ENCODE data around the gene ILF2.

ILF2 gene

DNA sequence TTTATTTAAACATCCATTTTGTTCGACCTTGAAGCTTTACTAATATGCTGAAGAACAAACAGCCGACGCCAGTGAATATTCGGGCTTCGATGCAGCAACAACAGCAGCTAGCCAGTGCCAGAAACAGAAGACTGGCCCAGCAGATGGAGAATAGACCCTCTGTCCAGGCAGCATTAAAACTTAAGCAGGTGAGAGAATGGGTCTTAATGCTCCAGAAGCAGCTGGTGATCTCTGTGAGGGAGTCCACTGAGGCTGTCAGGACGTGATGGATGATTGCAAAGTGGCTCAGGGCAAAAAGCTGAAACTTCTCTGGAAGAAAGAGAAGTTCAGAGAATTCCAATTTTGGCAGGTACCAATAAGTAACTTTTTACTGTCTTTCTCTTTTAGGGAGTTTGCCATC, 32.5 kb downstream of the ILF2 start:
- peaks cover 31% of the 10 kb centered on the region for H3K36me3 ChIP-seq (ENCODE audit: control insufficient read depth, insufficient read depth, low read length)
- H2BK5ac ChIP-seq (ENCODE audit: low read length) = no peak overlapping the region
- no peak overlapping the region for H3K23ac ChIP-seq (ENCODE audit: low read length)
- no peak overlapping the region for H4K5ac ChIP-seq (ENCODE audit: low read length)
- no peak overlapping the region for H3K27ac ChIP-seq (ENCODE audit: low read depth, low read length)
- peaks cover 31% of the 10 kb centered on the region for H3K79me2 ChIP-seq (ENCODE audit: control insufficient read depth, insufficient read depth, low read length)
- WGBS (ENCODE audit: extremely low coverage, insufficient coverage, low lambda C conversion rate) = no CpG with 5 or more reads among the region's 6 CpGs
- H2BK120ac ChIP-seq (ENCODE audit: low read depth, low read length) = no peak overlapping the region
- no peak overlapping the region for H2AK5ac ChIP-seq (ENCODE audit: low read length)
- no peaks in the 10 kb centered on the region for H3K27me3 ChIP-seq (ENCODE audit: insufficient read depth, low read length, poor library complexity)
- peaks cover 24% of the 10 kb centered on the region for H3K79me1 ChIP-seq (ENCODE audit: low read length)
- H3K9ac ChIP-seq (ENCODE audit: low read length) = no peak overlapping the region
- no peak overlapping the region for H3K4me2 ChIP-seq (ENCODE audit: low read length)
- no peak overlapping the region for H2BK15ac ChIP-seq (replicated peaks; ENCODE audit: low read depth)
- no peak overlapping the region for H3K4ac ChIP-seq (ENCODE audit: low read depth, low read length)
- no peak for DNase-seq
- H4K8ac ChIP-seq (ENCODE audit: low read depth, low read length) = no peak overlapping the region
- no peak overlapping the region for H3K4me3 ChIP-seq (ENCODE audit: low read length)
- no peak overlapping the region for H3K18ac ChIP-seq (ENCODE audit: low read length)
- no peak overlapping the region for H3K56ac ChIP-seq (ENCODE audit: low read length)
- no peaks in the 10 kb centered on the region for H3K4me1 ChIP-seq (ENCODE audit: control insufficient read depth, low read depth, low read length)

DNA sequence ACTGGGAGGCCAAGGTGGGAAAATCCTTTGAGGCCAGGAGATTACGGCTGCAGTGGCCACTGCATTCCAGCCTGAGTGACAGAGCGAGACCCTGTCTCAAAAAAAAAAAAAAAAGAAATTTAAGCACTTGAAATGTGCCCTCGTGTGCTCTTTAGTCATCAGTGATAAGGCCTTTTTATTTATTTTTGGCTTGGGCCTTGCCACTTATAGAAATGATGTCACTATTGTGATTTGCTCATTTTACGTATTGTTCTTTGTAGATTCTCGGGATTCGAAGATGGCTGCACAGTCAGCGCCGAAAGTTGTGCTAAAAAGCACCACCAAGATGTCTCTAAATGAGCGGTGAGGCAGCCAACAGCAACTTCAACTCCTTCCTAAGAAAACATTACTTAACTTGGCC, 34.5 kb downstream of the ILF2 start:
- no peaks in the 10 kb centered on the region for H3K4me1 ChIP-seq (ENCODE audit: control insufficient read depth, low read depth, low read length)
- no peaks in the 10 kb centered on the region for H3K27me3 ChIP-seq (ENCODE audit: insufficient read depth, low read length, poor library complexity)
- H3K4me2 ChIP-seq (ENCODE audit: low read length) = no peak overlapping the region
- no peak overlapping the region for H3K18ac ChIP-seq (ENCODE audit: low read length)
- no peak overlapping the region for H3K4ac ChIP-seq (ENCODE audit: low read depth, low read length)
- H3K27ac ChIP-seq (ENCODE audit: low read depth, low read length) = no peak overlapping the region
- peaks cover 17% of the 10 kb centered on the region for H3K79me1 ChIP-seq (ENCODE audit: low read length)
- no peak overlapping the region for H3K23ac ChIP-seq (ENCODE audit: low read length)
- peaks cover 21% of the 10 kb centered on the region for H3K36me3 ChIP-seq (ENCODE audit: control insufficient read depth, insufficient read depth, low read length)
- no peak overlapping the region for H2AK5ac ChIP-seq (ENCODE audit: low read length)
- H2BK120ac ChIP-seq (ENCODE audit: low read depth, low read length) = no peak overlapping the region
- no peak overlapping the region for H3K56ac ChIP-seq (ENCODE audit: low read length)
- no CpG with 5 or more reads among the region's 9 CpGs for WGBS (ENCODE audit: extremely low coverage, insufficient coverage, low lambda C conversion rate)
- H3K9ac ChIP-seq (ENCODE audit: low read length) = no peak overlapping the region
- H3K4me3 ChIP-seq (ENCODE audit: low read length) = no peak overlapping the region
- no peak overlapping the region for H4K8ac ChIP-seq (ENCODE audit: low read depth, low read length)
- no peak for DNase-seq
- no peak overlapping the region for H2BK5ac ChIP-seq (ENCODE audit: low read length)
- H4K5ac ChIP-seq (ENCODE audit: low read length) = no peak overlapping the region
- H3K79me2 ChIP-seq (ENCODE audit: control insufficient read depth, insufficient read depth, low read length) = peaks cover 31% of the 10 kb centered on the region
- no peak overlapping the region for H2BK15ac ChIP-seq (replicated peaks; ENCODE audit: low read depth)

DNA sequence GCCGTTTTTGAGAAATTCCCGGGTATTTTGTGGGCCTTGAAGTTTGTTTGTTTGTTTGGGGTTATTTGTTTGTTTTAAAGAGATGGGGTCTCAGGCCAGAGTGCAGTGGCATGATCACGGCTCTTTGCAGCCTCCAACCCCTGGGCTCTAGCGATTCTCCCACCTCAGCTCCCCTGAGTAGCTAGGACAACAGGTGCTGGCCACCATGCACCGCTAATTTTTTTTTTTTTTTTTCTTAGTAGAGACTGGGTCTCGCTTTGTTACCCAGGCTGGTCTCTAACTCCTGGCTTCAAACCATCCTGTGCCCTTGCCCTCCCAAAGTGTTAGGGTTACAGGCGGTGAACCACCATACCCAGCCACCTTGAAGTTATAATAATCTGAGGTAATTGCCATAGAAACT, 34.9 kb downstream of the ILF2 start:
- no CpG with 5 or more reads among the region's 7 CpGs for WGBS (ENCODE audit: extremely low coverage, insufficient coverage, low lambda C conversion rate)
- H3K27ac ChIP-seq (ENCODE audit: low read depth, low read length) = no peak overlapping the region
- peaks cover 17% of the 10 kb centered on the region for H3K36me3 ChIP-seq (ENCODE audit: control insufficient read depth, insufficient read depth, low read length)
- H2AK5ac ChIP-seq (ENCODE audit: low read length) = no peak overlapping the region
- no peak overlapping the region for H2BK5ac ChIP-seq (ENCODE audit: low read length)
- no peak overlapping the region for H4K5ac ChIP-seq (ENCODE audit: low read length)
- H3K27me3 ChIP-seq (ENCODE audit: insufficient read depth, low read length, poor library complexity) = no peaks in the 10 kb centered on the region
- no peak overlapping the region for H3K4me2 ChIP-seq (ENCODE audit: low read length)
- no peaks in the 10 kb centered on the region for H3K4me1 ChIP-seq (ENCODE audit: control insufficient read depth, low read depth, low read length)
- no peak overlapping the region for H3K23ac ChIP-seq (ENCODE audit: low read length)
- no peak overlapping the region for H3K9ac ChIP-seq (ENCODE audit: low read length)
- H4K8ac ChIP-seq (ENCODE audit: low read depth, low read length) = no peak overlapping the region
- no peak overlapping the region for H2BK15ac ChIP-seq (replicated peaks; ENCODE audit: low read depth)
- H2BK120ac ChIP-seq (ENCODE audit: low read depth, low read length) = no peak overlapping the region
- H3K4me3 ChIP-seq (ENCODE audit: low read length) = no peak overlapping the region
- H3K56ac ChIP-seq (ENCODE audit: low read length) = peak overlapping the region; percentile 40
- H3K79me2 ChIP-seq (ENCODE audit: control insufficient read depth, insufficient read depth, low read length) = peaks cover 31% of the 10 kb centered on the region
- H3K18ac ChIP-seq (ENCODE audit: low read length) = no peak overlapping the region
- no peak for DNase-seq
- peaks cover 15% of the 10 kb centered on the region for H3K79me1 ChIP-seq (ENCODE audit: low read length)
- no peak overlapping the region for H3K4ac ChIP-seq (ENCODE audit: low read depth, low read length)

- Histone ChIP-seq H3K23ac (ENCODE audit: low read length) (peak within 1 kb of the TSS; percentile 97), H3K4me1 (ENCODE audit: control insufficient read depth, low read depth, low read length) (no peaks in the 10 kb centered on the region), H2BK5ac (ENCODE audit: low read length) (peak within 1 kb of the TSS; percentile 98), H3K4me2 (ENCODE audit: low read length) (peak within 1 kb of the TSS; percentile 45), H2AK5ac (ENCODE audit: low read length) (no peak within 1 kb of the TSS), H4K8ac (ENCODE audit: low read depth, low read length) (peak within 1 kb of the TSS; percentile 88), H2BK120ac (ENCODE audit: low read depth, low read length) (peak within 1 kb of the TSS; percentile 50), H3K18ac (ENCODE audit: low read length) (peak within 1 kb of the TSS; percentile 91), H3K36me3 (ENCODE audit: control insufficient read depth, insufficient read depth, low read length) (peaks cover 12% of the 10 kb centered on the region), H4K5ac (ENCODE audit: low read length) (peak within 1 kb of the TSS; percentile 44), H3K27me3 (ENCODE audit: insufficient read depth, low read length, poor library complexity) (no peaks in the 10 kb centered on the region), H2BK15ac (replicated peaks; ENCODE audit: low read depth) (no peak within 1 kb of the TSS), H3K4ac (ENCODE audit: low read depth, low read length) (peak within 1 kb of the TSS; percentile 94), H3K79me1 (ENCODE audit: low read length) (peaks cover 12% of the 10 kb centered on the region), H3K56ac (ENCODE audit: low read length) (peak within 1 kb of the TSS; percentile 99), H3K9ac (ENCODE audit: low read length) (peak within 1 kb of the TSS; percentile 99), H3K79me2 (ENCODE audit: control insufficient read depth, insufficient read depth, low read length) (peaks cover 31% of the 10 kb centered on the region), H3K4me3 (ENCODE audit: low read length) (peak within 1 kb of the TSS; percentile 92), H3K27ac (ENCODE audit: low read depth, low read length) (peak within 1 kb of the TSS; percentile 100)
- peak; percentile 99 for DNase-seq
- WGBS (ENCODE audit: extremely low coverage, insufficient coverage, low lambda C conversion rate) = no CpG with 5 or more reads among the region's 65 CpGs
These were observed 36.8 kb downstream of the ILF2 start, which contains the start of gene CHTOP for GRCh38 chr1:153633754-153634665. CHTOP (plus strand) TSS chr1:153634066; CDS start chr1:153636589, 2,523 bp downstream.

DNA sequence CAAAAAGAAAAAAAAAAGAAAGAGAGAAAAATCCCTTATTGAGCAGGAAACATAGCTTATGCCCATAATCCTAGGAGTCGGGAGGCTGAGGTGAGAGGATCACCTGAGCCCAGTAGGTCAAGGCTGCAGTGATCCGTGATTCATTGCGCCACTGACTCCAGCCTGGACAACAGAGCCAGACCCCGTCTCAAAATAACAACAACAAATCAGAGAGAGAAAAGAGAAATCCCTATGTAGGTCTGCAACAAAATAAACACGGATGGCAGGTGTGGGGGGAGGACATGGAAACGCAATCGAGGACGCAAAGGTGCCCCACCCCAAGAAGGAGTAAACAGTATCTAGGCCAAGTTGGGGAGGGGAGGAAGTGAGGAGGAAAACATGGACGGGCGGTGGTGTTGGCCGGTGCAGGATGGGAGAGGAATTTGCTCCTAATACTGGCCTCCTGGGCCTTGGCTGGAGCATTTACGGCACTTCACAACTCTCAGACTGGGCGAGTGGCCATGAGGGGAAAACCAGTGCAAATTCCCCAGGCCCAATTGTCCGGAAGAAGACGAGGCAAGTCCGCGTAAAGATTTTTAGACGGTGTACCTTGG, 37.5 kb downstream of the ILF2 start:
- Histone ChIP-seq H4K5ac (ENCODE audit: low read length) (peak overlapping the region; percentile 44), H3K4me1 (ENCODE audit: control insufficient read depth, low read depth, low read length) (no peaks in the 10 kb centered on the region), H3K23ac (ENCODE audit: low read length) (no peak overlapping the region), H2BK5ac (ENCODE audit: low read length) (no peak overlapping the region), H3K27me3 (ENCODE audit: insufficient read depth, low read length, poor library complexity) (no peaks in the 10 kb centered on the region), H3K79me1 (ENCODE audit: low read length) (peaks cover 12% of the 10 kb centered on the region), H2BK120ac (ENCODE audit: low read depth, low read length) (no peak overlapping the region), H3K4me2 (ENCODE audit: low read length) (peak overlapping the region; percentile 33), H3K9ac (ENCODE audit: low read length) (peak overlapping the region; percentile 47), H3K27ac (ENCODE audit: low read depth, low read length) (no peak overlapping the region), H3K4ac (ENCODE audit: low read depth, low read length) (no peak overlapping the region), H3K4me3 (ENCODE audit: low read length) (peak overlapping the region; percentile 3), H4K8ac (ENCODE audit: low read depth, low read length) (no peak overlapping the region), H3K18ac (ENCODE audit: low read length) (no peak overlapping the region), H2AK5ac (ENCODE audit: low read length) (no peak overlapping the region), H3K56ac (ENCODE audit: low read length) (peak overlapping the region; percentile 77), H2BK15ac (replicated peaks; ENCODE audit: low read depth) (no peak overlapping the region), H3K36me3 (ENCODE audit: control insufficient read depth, insufficient read depth, low read length) (peaks cover 11% of the 10 kb centered on the region), H3K79me2 (ENCODE audit: control insufficient read depth, insufficient read depth, low read length) (peaks cover 31% of the 10 kb centered on the region)
- no peak for DNase-seq
- WGBS (ENCODE audit: extremely low coverage, insufficient coverage, low lambda C conversion rate) = no CpG with 5 or more reads among the region's 18 CpGs

Data from mesendoderm (in vitro differentiated cells).